Superior temporal gyrus (tissue), 1 donor: Measurements from ENCODE around the gene SLC8A2.
A peak's percentile ranks its signal among the peaks of the same experiment; 100 is the strongest.

ENCODE experiments used
- DNase-seq: peaks from one replicate; pipeline ENCODE4 v3.0.0-alpha.2; 2016; ENCODE audit errors: extremely low spot score

SLC8A2 gene

GRCh38 chr19:47471733-47472457 is at the start of gene SLC8A2:
Gene SLC8A2, minus strand, starts transcription at chr19:47471893. Its CDS starts 5,490 bp downstream, at chr19:47466403.
- DNase-seq, result no peak

GRCh38 chr19:47520839-47521238 is 49.1 kb upstream of the SLC8A2 start:
- DNase-seq, result no peak

GRCh38 chr19:47520343-47520806 is 48.7 kb upstream of the SLC8A2 start:
- DNase-seq, result no peak

- no peak for DNase-seq
Measured at GRCh38 chr19:47518854-47519253, 47.2 kb upstream of the SLC8A2 start.

GRCh38 chr19:47518139-47518538 is 46.4 kb upstream of the SLC8A2 start:
- no peak for DNase-seq

- DNase-seq, result peak; percentile 100
Measured at GRCh38 chr19:47514869-47515588, 43.3 kb upstream of the SLC8A2 start, which contains the start of gene NAPA. Gene NAPA, minus strand, starts transcription at chr19:47515063. Its CDS starts 123 bp downstream, at chr19:47514940.

GRCh38 chr19:47514151-47514868 is 42.6 kb upstream of the SLC8A2 start:
- no peak for DNase-seq

- no peak for DNase-seq
Measured at GRCh38 chr19:47512948-47513319, 41.2 kb upstream of the SLC8A2 start.

- DNase-seq, result no peak
Measured at GRCh38 chr19:47512183-47512947, 40.7 kb upstream of the SLC8A2 start.

GRCh38 chr19:47511681-47512080 is 40.0 kb upstream of the SLC8A2 start:
- no peak for DNase-seq

- DNase-seq, result no peak
Measured at GRCh38 chr19:47511128-47511517, 39.4 kb upstream of the SLC8A2 start.

- no peak for DNase-seq
Measured at GRCh38 chr19:47510516-47511127, 38.9 kb upstream of the SLC8A2 start.

- DNase-seq, result no peak
Measured at GRCh38 chr19:47509973-47510372, 38.3 kb upstream of the SLC8A2 start.

GRCh38 chr19:47509170-47509847 is 37.6 kb upstream of the SLC8A2 start:
- DNase-seq, result no peak

GRCh38 chr19:47508721-47509120 is 37.0 kb upstream of the SLC8A2 start:
- no peak for DNase-seq

- DNase-seq, result peak; percentile 29
Measured at GRCh38 chr19:47507924-47508553, 36.3 kb upstream of the SLC8A2 start.

GRCh38 chr19:47507012-47507411 is 35.3 kb upstream of the SLC8A2 start:
- no peak for DNase-seq

- DNase-seq, result no peak
Measured at GRCh38 chr19:47506459-47506858, 34.8 kb upstream of the SLC8A2 start.

GRCh38 chr19:47505506-47505905 is 33.8 kb upstream of the SLC8A2 start:
- DNase-seq, result no peak

- no peak for DNase-seq
Measured at GRCh38 chr19:47503826-47504150, 32.1 kb upstream of the SLC8A2 start.
